Vagina (tissue), 2 donors: ENCODE data around the gene MAMDC2.
A peak's percentile ranks its signal among the peaks of the same experiment; 100 is the strongest.

ENCODE experiments used
- POLR2A ChIP-seq, 2 donors: fragments of 450-650 bp; IDR thresholded peaks; one replicate each; pipeline ENCODE4 v1.6.1; 2017; ENCODE audit warnings: antibody characterized with exemption in 2 of 2, mild to moderate bottlenecking in 2 of 2, moderate library complexity in 2 of 2
- POLR2AphosphoS5 ChIP-seq, 2 donors: sonication (generic); formaldehyde crosslinking; IDR thresholded peaks; one replicate each; pipeline ENCODE4 v1.9.0; 2017; ENCODE audit warnings: antibody characterized with exemption in 2 of 2, mild to moderate bottlenecking in 2 of 2, low read depth in 1 of 2; ENCODE audit not compliant: insufficient read depth in 1 of 2
- TF ChIP-seq, protein P1 (sequence below), 3 experiments: fragments of 450-650 bp in 2 of 3; fragments of 200-600 bp in 1 of 3; sonication (generic) in 1 of 3; IDR thresholded peaks; one replicate each; pipeline ENCODE4 v1.5.1; 2017 to 2019; ENCODE audit warnings: antibody characterized with exemption in 3 of 3, mild to moderate bottlenecking in 2 of 3, moderate library complexity in 2 of 3

GRCh38 chr9:69996967-69997366 is 46.7 kb upstream of the MAMDC2 start:
- TF ChIP-seq, protein P1, sequence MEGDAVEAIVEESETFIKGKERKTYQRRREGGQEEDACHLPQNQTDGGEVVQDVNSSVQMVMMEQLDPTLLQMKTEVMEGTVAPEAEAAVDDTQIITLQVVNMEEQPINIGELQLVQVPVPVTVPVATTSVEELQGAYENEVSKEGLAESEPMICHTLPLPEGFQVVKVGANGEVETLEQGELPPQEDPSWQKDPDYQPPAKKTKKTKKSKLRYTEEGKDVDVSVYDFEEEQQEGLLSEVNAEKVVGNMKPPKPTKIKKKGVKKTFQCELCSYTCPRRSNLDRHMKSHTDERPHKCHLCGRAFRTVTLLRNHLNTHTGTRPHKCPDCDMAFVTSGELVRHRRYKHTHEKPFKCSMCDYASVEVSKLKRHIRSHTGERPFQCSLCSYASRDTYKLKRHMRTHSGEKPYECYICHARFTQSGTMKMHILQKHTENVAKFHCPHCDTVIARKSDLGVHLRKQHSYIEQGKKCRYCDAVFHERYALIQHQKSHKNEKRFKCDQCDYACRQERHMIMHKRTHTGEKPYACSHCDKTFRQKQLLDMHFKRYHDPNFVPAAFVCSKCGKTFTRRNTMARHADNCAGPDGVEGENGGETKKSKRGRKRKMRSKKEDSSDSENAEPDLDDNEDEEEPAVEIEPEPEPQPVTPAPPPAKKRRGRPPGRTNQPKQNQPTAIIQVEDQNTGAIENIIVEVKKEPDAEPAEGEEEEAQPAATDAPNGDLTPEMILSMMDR (IDR thresholded peaks at IDR 0.05): no peak
- TF ChIP-seq POLR2A (IDR thresholded peaks at IDR 0.05) (no peak), POLR2AphosphoS5 (IDR thresholded peaks at IDR 0.05; ENCODE audit: insufficient read depth in 1 of 2, low read depth in 1 of 2) (peak in 1 of 2 donors; percentile 24)
